GM23338 (cell line): ENCODE results near the gene CYP4F3. TPM values are rescaled to one million over a fixed set of nuclear protein-coding genes. Genes with fewer than 3 reads are reported as not detected.

Experiments used
- ATAC-seq: fragments of 200-7000 bp; cut with Tn5 transposase; 3 replicates; pipeline ENCODE4 v1.9.1; 2020
- DNase-seq: peaks from one replicate; pipeline ENCODE4 v3.0.0-alpha.2; 2015; ENCODE audit warnings: low spot score
- H2AFZ ChIP-seq: fragments of 200-600 bp; sonication (generic); 2 replicates; pipeline ENCODE4 v1.8.0; 2016; ENCODE audit warnings: antibody characterized with exemption, mild to moderate bottlenecking, moderate library complexity
- H3F3A ChIP-seq: fragments of 200-600 bp; sonication (generic); replicated peaks from 2 replicates; pipeline ENCODE4 v1.8.0; 2017; ENCODE audit warnings: antibody characterized with exemption, mixed run types, low read depth
- H3K27ac ChIP-seq: fragments of 200-600 bp; sonication (generic); 2 replicates; pipeline ENCODE4 v1.6.1; 2016; ENCODE audit warnings: low read depth
- H3K27me3 ChIP-seq: fragments of 200-600 bp; sonication (generic); 2 replicates; pipeline ENCODE4 v1.8.0; 2016; ENCODE audit warnings: mild to moderate bottlenecking, mixed run types, moderate library complexity; ENCODE audit not compliant: insufficient read depth
- H3K36me3 ChIP-seq: fragments of 200-600 bp; sonication (generic); 2 replicates; pipeline ENCODE4 v1.8.0; 2016; ENCODE audit warnings: mild to moderate bottlenecking; ENCODE audit not compliant: insufficient read depth
- H3K4me1 ChIP-seq: fragments of 200-600 bp; sonication (generic); 2 replicates; pipeline ENCODE4 v1.8.0; 2016; ENCODE audit warnings: mild to moderate bottlenecking, moderate library complexity; ENCODE audit not compliant: insufficient read depth
- H3K4me2 ChIP-seq: fragments of 200-600 bp; sonication (generic); 2 replicates; pipeline ENCODE4 v1.7.1; 2017; ENCODE audit warnings: mixed run types
- H3K4me3 ChIP-seq: fragments of 200-600 bp; sonication (generic); 2 replicates; pipeline ENCODE4 v1.6.1; 2016; ENCODE audit warnings: mixed run types
- H3K79me2 ChIP-seq: fragments of 200-600 bp; sonication (generic); replicated peaks from 2 replicates; pipeline ENCODE4 v1.8.0; 2017; ENCODE audit warnings: mild to moderate bottlenecking; ENCODE audit not compliant: insufficient read depth
- H3K9me2 ChIP-seq: fragments of 200-600 bp; sonication (generic); 2 replicates; pipeline ENCODE4 v1.8.0; 2017; ENCODE audit not compliant: insufficient read depth
- H4K20me1 ChIP-seq: fragments of 200-600 bp; sonication (generic); replicated peaks from 2 replicates; pipeline ENCODE4 v1.8.0; 2017; ENCODE audit warnings: mild to moderate bottlenecking; ENCODE audit not compliant: insufficient read depth
- H3K27ac Mint-ChIP-seq: 2 replicates; pipeline ENCODE4 v1.8.0; 2020; ENCODE audit warnings: inconsistent platforms, mild to moderate bottlenecking, moderate library complexity, mixed read lengths
- H3K27me3 Mint-ChIP-seq: 3 replicates; pipeline ENCODE4 v1.8.0; 2022; ENCODE audit warnings: low read depth, mild to moderate bottlenecking, moderate library complexity, mixed read lengths, inconsistent platforms; ENCODE audit not compliant: insufficient read depth, poor library complexity
- H3K36me3 Mint-ChIP-seq: 3 replicates; pipeline ENCODE4 v1.8.0; 2021; ENCODE audit warnings: low read depth, mild to moderate bottlenecking, inconsistent platforms, moderate library complexity, mixed read lengths
- H3K4me1 Mint-ChIP-seq: 3 replicates; pipeline ENCODE4 v1.8.0; 2020; ENCODE audit warnings: mild to moderate bottlenecking, inconsistent platforms, mixed read lengths
- H3K4me3 Mint-ChIP-seq: 3 replicates; pipeline ENCODE4 v1.8.0; 2021; ENCODE audit warnings: moderate library complexity, mild to moderate bottlenecking, inconsistent platforms, mixed read lengths
- H3K9me3 Mint-ChIP-seq: 3 replicates; pipeline ENCODE4 v1.8.0; 2020; ENCODE audit warnings: moderate library complexity, mild to moderate bottlenecking, inconsistent platforms, mixed read lengths
- CREB1 ChIP-seq: fragments of 250-450 bp; sonication (Bioruptor Pico); IDR thresholded peaks from 2 replicates; pipeline ENCODE4 v1.5.0; 2020; ENCODE audit warnings: low read depth, mild to moderate bottlenecking, moderate library complexity
- ETS1 ChIP-seq: IDR thresholded peaks from 2 replicates; pipeline ENCODE4 v1.6.1; 2016; ENCODE audit warnings: antibody characterized with exemption
- JUNB ChIP-seq: IDR thresholded peaks from one replicate; pipeline ENCODE4 v1.6.1; 2016; ENCODE audit warnings: antibody characterized with exemption; ENCODE audit not compliant: unreplicated experiment
- NANOG ChIP-seq: IDR thresholded peaks from 2 replicates; pipeline ENCODE4 v1.6.1; 2016; ENCODE audit warnings: antibody characterized with exemption, borderline replicate concordance
- POLR2AphosphoS5 ChIP-seq: IDR thresholded peaks from 2 replicates; pipeline ENCODE4 v1.6.1; 2016; ENCODE audit warnings: antibody characterized with exemption, low read depth
- REST ChIP-seq: IDR thresholded peaks from one replicate; pipeline ENCODE4 v1.6.1; 2018; ENCODE audit warnings: antibody characterized with exemption; ENCODE audit not compliant: unreplicated experiment
- ZNF114 ChIP-seq: fragments of 250-450 bp; sonication (Bioruptor Pico); IDR thresholded peaks from 2 replicates; pipeline ENCODE4 v1.5.0; 2020; ENCODE audit warnings: mild to moderate bottlenecking, moderate library complexity
- ZNF331 ChIP-seq: fragments of 250-450 bp; sonication (Bioruptor Pico); IDR thresholded peaks from 2 replicates; pipeline ENCODE4 v1.5.0; 2020; ENCODE audit warnings: low read depth, mild to moderate bottlenecking, moderate library complexity
- polyA plus RNA-seq: library from polyadenylated mRNA; unstranded; fragments of >200 nt; fragmentation: Nextera tagmentation; extraction: Ambion mirVana; gene quantifications from 2 replicates; pipeline ENCODE4 v1.2.1, GENCODE V29; 2016
- total RNA-seq: library from RNA; depleted of rRNA; stranded (reverse); fragments of >200 nt; shearing (Covaris generic); gene quantifications from 2 replicates; pipeline ENCODE4 v1.2.3, GENCODE V29; 2014
- TF ChIP-seq, protein P1 (sequence below): fragments of 250-450 bp; sonication (Bioruptor Pico); IDR thresholded peaks from 2 replicates; pipeline ENCODE4 v1.5.0; 2020; ENCODE audit warnings: mild to moderate bottlenecking, moderate library complexity
- TF ChIP-seq, protein P2 (sequence below), 2 experiments: fragments of 200-600 bp in 1 of 2; sonication (generic) in 1 of 2; conservative IDR thresholded peaks; 2 replicates each; pipeline versions ENCODE4 v1.5.1 to v1.6.1; 2016 to 2017; ENCODE audit warnings: antibody characterized with exemption in 2 of 2, low read depth in 2 of 2, mild to moderate bottlenecking in 2 of 2, moderate library complexity in 1 of 2

CYP4F3 gene
- total and polyA plus RNA-seq, 2 experiments from 2014 or later = not detected

GRCh38 chr19:15666883-15667282 lies 26.2 kb downstream of the CYP4F3 start:
- H3K27me3 Mint-ChIP-seq = no peaks in the 10 kb centered on the region
- Histone ChIP-seq H3K79me2 (no peaks in the 10 kb centered on the region), H3F3A (no peaks in the 10 kb centered on the region), H3K36me3 (peaks cover 7% of the 10 kb centered on the region; the same call in 1 of the 2 replicates), H3K27ac (no peak overlapping the region), H3K27me3 (no peaks in the 10 kb centered on the region), H3K4me1 (no peaks in the 10 kb centered on the region), H4K20me1 (no peaks in the 10 kb centered on the region), H2AFZ (no peak overlapping the region), H3K9me2 (no peaks in the 10 kb centered on the region), H3K4me3 (no peak overlapping the region), H3K4me2 (no peak overlapping the region)
- H3K9me3 Mint-ChIP-seq = peaks cover under 1% of the 10 kb centered on the region
- H3K4me3 Mint-ChIP-seq = no peak overlapping the region
- no peaks in the 10 kb centered on the region for H3K4me1 Mint-ChIP-seq
- TF ChIP-seq CREB1 (CRISPR knock-in tag) (no peak), JUNB (no peak), ZNF331 (no peak)
- TF ChIP-seq, protein P1, sequence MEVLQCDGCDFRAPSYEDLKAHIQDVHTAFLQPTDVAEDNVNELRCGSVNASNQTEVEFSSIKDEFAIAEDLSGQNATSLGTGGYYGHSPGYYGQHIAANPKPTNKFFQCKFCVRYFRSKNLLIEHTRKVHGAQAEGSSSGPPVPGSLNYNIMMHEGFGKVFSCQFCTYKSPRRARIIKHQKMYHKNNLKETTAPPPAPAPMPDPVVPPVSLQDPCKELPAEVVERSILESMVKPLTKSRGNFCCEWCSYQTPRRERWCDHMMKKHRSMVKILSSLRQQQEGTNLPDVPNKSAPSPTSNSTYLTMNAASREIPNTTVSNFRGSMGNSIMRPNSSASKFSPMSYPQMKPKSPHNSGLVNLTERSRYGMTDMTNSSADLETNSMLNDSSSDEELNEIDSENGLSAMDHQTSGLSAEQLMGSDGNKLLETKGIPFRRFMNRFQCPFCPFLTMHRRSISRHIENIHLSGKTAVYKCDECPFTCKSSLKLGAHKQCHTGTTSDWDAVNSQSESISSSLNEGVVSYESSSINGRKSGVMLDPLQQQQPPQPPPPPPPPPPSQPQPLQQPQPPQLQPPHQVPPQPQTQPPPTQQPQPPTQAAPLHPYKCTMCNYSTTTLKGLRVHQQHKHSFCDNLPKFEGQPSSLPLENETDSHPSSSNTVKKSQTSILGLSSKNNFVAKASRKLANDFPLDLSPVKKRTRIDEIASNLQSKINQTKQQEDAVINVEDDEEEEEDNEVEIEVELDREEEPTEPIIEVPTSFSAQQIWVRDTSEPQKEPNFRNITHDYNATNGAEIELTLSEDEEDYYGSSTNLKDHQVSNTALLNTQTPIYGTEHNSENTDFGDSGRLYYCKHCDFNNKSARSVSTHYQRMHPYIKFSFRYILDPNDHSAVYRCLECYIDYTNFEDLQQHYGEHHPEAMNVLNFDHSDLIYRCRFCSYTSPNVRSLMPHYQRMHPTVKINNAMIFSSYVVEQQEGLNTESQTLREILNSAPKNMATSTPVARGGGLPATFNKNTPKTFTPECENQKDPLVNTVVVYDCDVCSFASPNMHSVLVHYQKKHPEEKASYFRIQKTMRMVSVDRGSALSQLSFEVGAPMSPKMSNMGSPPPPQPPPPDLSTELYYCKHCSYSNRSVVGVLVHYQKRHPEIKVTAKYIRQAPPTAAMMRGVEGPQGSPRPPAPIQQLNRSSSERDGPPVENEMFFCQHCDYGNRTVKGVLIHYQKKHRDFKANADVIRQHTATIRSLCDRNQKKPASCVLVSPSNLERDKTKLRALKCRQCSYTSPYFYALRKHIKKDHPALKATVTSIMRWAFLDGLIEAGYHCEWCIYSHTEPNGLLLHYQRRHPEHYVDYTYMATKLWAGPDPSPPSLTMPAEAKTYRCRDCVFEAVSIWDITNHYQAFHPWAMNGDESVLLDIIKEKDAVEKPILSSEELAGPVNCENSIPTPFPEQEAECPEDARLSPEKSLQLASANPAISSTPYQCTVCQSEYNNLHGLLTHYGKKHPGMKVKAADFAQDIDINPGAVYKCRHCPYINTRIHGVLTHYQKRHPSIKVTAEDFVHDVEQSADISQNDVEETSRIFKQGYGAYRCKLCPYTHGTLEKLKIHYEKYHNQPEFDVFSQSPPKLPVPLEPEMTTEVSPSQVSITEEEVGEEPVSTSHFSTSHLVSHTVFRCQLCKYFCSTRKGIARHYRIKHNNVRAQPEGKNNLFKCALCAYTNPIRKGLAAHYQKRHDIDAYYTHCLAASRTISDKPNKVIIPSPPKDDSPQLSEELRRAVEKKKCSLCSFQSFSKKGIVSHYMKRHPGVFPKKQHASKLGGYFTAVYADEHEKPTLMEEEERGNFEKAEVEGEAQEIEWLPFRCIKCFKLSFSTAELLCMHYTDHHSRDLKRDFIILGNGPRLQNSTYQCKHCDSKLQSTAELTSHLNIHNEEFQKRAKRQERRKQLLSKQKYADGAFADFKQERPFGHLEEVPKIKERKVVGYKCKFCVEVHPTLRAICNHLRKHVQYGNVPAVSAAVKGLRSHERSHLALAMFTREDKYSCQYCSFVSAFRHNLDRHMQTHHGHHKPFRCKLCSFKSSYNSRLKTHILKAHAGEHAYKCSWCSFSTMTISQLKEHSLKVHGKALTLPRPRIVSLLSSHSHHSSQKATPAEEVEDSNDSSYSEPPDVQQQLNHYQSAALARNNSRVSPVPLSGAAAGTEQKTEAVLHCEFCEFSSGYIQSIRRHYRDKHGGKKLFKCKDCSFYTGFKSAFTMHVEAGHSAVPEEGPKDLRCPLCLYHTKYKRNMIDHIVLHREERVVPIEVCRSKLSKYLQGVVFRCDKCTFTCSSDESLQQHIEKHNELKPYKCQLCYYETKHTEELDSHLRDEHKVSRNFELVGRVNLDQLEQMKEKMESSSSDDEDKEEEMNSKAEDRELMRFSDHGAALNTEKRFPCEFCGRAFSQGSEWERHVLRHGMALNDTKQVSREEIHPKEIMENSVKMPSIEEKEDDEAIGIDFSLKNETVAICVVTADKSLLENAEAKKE (CRISPR knock-in tag) = no peak
- H3K36me3 Mint-ChIP-seq = peaks cover 23% of the 10 kb centered on the region
- H3K27ac Mint-ChIP-seq = no peak overlapping the region
- DNase-seq (no peak), ATAC-seq (no peak)

GRCh38 chr19:15669440-15669839 lies 28.7 kb downstream of the CYP4F3 start:
- no peaks in the 10 kb centered on the region for H3K4me1 Mint-ChIP-seq
- no peak for DNase-seq
- H3K27ac ChIP-seq = no peak overlapping the region
- TF ChIP-seq CREB1 (CRISPR knock-in tag) (no peak), ETS1 (no peak), NANOG (no peak), POLR2AphosphoS5 (no peak), REST (no peak), ZNF114 (no peak)
- TF ChIP-seq, protein P2, sequence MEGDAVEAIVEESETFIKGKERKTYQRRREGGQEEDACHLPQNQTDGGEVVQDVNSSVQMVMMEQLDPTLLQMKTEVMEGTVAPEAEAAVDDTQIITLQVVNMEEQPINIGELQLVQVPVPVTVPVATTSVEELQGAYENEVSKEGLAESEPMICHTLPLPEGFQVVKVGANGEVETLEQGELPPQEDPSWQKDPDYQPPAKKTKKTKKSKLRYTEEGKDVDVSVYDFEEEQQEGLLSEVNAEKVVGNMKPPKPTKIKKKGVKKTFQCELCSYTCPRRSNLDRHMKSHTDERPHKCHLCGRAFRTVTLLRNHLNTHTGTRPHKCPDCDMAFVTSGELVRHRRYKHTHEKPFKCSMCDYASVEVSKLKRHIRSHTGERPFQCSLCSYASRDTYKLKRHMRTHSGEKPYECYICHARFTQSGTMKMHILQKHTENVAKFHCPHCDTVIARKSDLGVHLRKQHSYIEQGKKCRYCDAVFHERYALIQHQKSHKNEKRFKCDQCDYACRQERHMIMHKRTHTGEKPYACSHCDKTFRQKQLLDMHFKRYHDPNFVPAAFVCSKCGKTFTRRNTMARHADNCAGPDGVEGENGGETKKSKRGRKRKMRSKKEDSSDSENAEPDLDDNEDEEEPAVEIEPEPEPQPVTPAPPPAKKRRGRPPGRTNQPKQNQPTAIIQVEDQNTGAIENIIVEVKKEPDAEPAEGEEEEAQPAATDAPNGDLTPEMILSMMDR (conservative IDR thresholded peaks at IDR 0.05; ENCODE audit: low read depth in 2 of 2) = no peak

More at GRCh38 chr19:15669440-15669839, 28.7 kb downstream of the CYP4F3 start:
- H3K4me3 ChIP-seq = no peak overlapping the region
- no peak overlapping the region for H3K4me3 Mint-ChIP-seq
- H3K27me3 ChIP-seq = no peaks in the 10 kb centered on the region
- H4K20me1 ChIP-seq = no peaks in the 10 kb centered on the region
- no peak overlapping the region for H2AFZ ChIP-seq
- H3K27me3 Mint-ChIP-seq = no peaks in the 10 kb centered on the region
- H3K36me3 Mint-ChIP-seq = peaks cover 17% of the 10 kb centered on the region
- H3K79me2 ChIP-seq = no peaks in the 10 kb centered on the region
- ATAC-seq = no peak
- H3K4me2 ChIP-seq = no peak overlapping the region
- peaks cover 3% of the 10 kb centered on the region for H3K9me3 Mint-ChIP-seq
- no peaks in the 10 kb centered on the region for H3K9me2 ChIP-seq
- H3F3A ChIP-seq = no peaks in the 10 kb centered on the region
- H3K4me1 ChIP-seq = no peaks in the 10 kb centered on the region
- no peak overlapping the region for H3K27ac Mint-ChIP-seq
- peaks cover 7% of the 10 kb centered on the region; the same call in 1 of the 2 replicates for H3K36me3 ChIP-seq
